Measurements from ENCODE around the gene TSPAN7.

DNA sequence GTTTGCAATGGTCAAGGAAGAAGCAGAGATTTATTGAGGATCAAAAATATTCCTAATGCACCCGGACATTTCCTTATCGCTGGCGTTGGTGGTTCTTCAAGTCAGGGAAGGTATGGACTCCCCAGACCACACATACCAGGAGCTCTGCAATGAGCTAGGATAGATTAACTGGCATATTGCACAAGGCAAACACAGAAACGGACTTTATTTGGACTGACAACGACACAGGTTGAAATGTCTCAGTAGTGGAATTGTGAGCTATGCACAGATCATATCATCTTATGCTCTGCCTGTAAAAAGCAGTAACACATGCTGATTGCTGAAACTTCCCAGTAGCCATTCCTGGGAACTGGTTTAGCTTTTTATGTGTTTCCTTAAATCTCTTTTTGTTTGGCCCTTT is 1.7 kb downstream of the TSPAN7 start:
- TF ChIP-seq POLR2A (IDR thresholded peaks at IDR 0.05): no peak
- TF ChIP-seq, protein P1, sequence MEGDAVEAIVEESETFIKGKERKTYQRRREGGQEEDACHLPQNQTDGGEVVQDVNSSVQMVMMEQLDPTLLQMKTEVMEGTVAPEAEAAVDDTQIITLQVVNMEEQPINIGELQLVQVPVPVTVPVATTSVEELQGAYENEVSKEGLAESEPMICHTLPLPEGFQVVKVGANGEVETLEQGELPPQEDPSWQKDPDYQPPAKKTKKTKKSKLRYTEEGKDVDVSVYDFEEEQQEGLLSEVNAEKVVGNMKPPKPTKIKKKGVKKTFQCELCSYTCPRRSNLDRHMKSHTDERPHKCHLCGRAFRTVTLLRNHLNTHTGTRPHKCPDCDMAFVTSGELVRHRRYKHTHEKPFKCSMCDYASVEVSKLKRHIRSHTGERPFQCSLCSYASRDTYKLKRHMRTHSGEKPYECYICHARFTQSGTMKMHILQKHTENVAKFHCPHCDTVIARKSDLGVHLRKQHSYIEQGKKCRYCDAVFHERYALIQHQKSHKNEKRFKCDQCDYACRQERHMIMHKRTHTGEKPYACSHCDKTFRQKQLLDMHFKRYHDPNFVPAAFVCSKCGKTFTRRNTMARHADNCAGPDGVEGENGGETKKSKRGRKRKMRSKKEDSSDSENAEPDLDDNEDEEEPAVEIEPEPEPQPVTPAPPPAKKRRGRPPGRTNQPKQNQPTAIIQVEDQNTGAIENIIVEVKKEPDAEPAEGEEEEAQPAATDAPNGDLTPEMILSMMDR (IDR thresholded peaks at IDR 0.05): no peak
